Mesodermal cell (in vitro differentiated cells): ENCODE measurements around the gene PXT1.

ENCODE experiments used
- H3K27ac ChIP-seq: 2 replicates; pipeline ENCODE4 v1.7.0; 2013; ENCODE audit warnings: mild to moderate bottlenecking, low read depth, low read length, moderate library complexity; ENCODE audit not compliant: severe bottlenecking
- H3K36me3 ChIP-seq: 2 replicates; pipeline ENCODE4 v1.7.1; 2013; ENCODE audit warnings: mild to moderate bottlenecking, low read length, moderate library complexity; ENCODE audit not compliant: control insufficient read depth, insufficient read depth
- H3K4me1 ChIP-seq: one replicate; pipeline ENCODE4 v1.7.1; 2013; ENCODE audit warnings: mild to moderate bottlenecking, low read length; ENCODE audit not compliant: insufficient read depth, control insufficient read depth, poor library complexity, severe bottlenecking
- H3K4me3 ChIP-seq: 2 replicates; pipeline ENCODE4 v1.7.0; 2013; ENCODE audit warnings: low read length, control low read depth, mild to moderate bottlenecking; ENCODE audit not compliant: insufficient read depth, poor library complexity, severe bottlenecking; ENCODE audit errors: extremely low read depth
- H3K9me3 ChIP-seq: 2 replicates; pipeline ENCODE4 v1.7.1; 2013; ENCODE audit warnings: mild to moderate bottlenecking, low read length, moderate library complexity; ENCODE audit not compliant: control insufficient read depth
- whole genome bisulfite sequencing, 2 experiments: methylation state at CpG; one replicate each; pipeline ENCODE4 v1.1.5; 2013; ENCODE audit warnings: missing lambda C conversion rate in 2 of 2; ENCODE audit not compliant: insufficient coverage in 2 of 2; 5-methylcytosine and 5-hydroxymethylcytosine counted together

Gene PXT1

DNA sequence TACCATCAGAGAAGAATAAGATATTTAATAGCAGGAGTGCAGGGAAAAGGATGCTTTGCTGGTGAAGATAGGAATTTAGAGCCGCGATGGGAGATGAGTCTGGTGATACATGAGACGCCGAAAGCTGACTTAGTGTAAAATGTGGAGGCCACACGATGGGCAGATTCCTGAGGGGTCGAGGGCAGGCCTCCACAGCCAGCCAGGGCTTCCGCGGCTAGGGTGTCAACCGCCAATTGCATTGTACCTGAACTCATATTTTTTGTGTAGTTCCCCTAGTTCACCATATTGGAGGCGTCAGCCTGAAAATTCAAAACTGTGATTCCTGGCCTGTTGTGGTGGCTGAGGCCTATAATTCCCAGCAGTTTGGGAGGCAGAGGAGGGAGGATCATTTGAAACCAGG is 63.7 kb downstream of the PXT1 start:
- 90% methylated on average over 9 to 10 of the region's 10 CpGs for WGBS, 2 experiments
- peaks cover 8% of the 10 kb centered on the region for H3K4me1 ChIP-seq
- no peaks in the 10 kb centered on the region for H3K36me3 ChIP-seq
- H3K9me3 ChIP-seq: no peaks in the 10 kb centered on the region
- no peak overlapping the region for H3K4me3 ChIP-seq
- no peak overlapping the region for H3K27ac ChIP-seq

- no peaks in the 10 kb centered on the region for H3K36me3 ChIP-seq
- H3K4me1 ChIP-seq: peaks cover 4% of the 10 kb centered on the region
- H3K27ac ChIP-seq: no peak overlapping the region
- no peak overlapping the region for H3K4me3 ChIP-seq
- WGBS, 2 experiments: no CpG with 5 or more reads among the region's 4 CpGs
- no peaks in the 10 kb centered on the region for H3K9me3 ChIP-seq
Observed at GRCh38 chr6:36378243-36378920, 64.3 kb downstream of the PXT1 start.

DNA sequence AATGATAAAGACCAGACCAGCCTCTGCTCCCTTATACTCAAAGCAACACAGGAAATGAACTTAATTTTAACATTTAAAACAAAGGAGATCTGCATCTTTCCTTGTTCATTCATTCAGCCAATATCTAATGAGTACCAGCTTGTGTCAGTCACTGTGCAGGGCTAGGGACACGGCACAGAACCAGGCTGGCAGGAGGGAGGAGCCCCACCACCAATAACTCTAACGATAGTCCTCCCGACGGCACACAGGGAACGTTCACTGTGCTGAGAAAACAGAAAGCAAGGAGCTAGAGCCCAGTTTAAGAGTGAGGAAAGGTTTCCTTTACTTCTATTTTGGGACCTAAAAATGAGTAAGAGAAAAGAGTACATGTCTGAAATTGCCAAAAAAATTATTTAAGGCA is 65.1 kb downstream of the PXT1 start:
- Histone ChIP-seq H3K9me3 (no peaks in the 10 kb centered on the region), H3K27ac (no peak overlapping the region), H3K4me3 (no peak overlapping the region), H3K36me3 (no peaks in the 10 kb centered on the region), H3K4me1 (no peaks in the 10 kb centered on the region)
- 73 to 87% methylated on average over 2 to 4 of the region's 5 CpGs for WGBS, 2 experiments

DNA sequence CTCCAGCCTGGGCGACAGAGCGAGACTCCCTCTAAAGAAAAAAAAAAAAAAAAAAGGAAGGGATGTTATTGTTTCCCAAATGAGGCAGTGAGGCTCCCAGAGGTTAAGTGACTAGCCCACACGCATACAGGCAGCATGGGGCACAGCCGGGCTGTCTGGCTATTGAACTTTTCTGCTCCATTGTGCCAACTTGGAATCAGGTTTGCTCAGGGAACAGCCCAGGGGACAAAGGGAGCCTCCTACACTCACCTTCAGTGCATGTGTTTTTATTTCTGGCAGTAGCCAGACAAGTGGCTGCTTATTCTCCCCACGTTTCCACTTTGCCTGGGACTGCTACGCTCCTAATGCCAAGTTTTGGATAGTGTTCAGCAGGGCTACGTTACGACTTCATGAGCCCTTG is 65.9 kb downstream of the PXT1 start:
- H3K36me3 ChIP-seq: no peaks in the 10 kb centered on the region
- 73 to 82% methylated on average over 6 of the region's 8 CpGs for WGBS, 2 experiments
- no peaks in the 10 kb centered on the region for H3K9me3 ChIP-seq
- no peak overlapping the region for H3K4me3 ChIP-seq
- H3K4me1 ChIP-seq: no peaks in the 10 kb centered on the region
- H3K27ac ChIP-seq: no peak overlapping the region

- Histone ChIP-seq H3K4me3 (no peak overlapping the region), H3K27ac (no peak overlapping the region), H3K36me3 (no peaks in the 10 kb centered on the region), H3K9me3 (no peaks in the 10 kb centered on the region), H3K4me1 (no peaks in the 10 kb centered on the region)
- 100% methylated on average over 2 to 3 of the region's 8 CpGs for WGBS, 2 experiments
Observed at GRCh38 chr6:36376183-36376582, 66.5 kb downstream of the PXT1 start.

DNA sequence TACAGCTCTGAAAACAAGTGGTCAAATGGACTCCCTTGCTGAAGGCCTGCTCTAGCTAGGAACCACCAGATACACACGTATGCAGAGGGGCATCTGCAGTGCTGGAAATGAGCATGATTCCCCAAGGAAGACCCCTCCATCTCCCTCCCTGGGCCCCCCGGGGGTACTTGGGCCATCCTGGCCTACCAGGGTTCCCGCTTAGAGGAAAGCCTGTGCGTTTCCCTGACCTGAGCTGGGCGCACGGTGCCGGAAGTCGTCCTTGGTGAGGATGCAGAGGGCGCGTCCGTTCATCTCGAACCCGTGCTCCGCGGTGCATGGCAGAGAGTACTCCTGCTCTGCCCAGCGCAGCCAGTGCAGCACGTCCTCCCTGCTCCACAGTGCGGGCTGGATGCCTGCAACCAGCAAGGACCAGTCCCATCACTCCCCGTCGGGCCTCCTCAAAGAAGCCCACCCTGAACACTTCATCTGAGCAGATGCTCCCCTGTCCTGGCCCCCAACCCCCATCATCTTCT is 67.0 kb downstream of the PXT1 start:
- H3K9me3 ChIP-seq: no peaks in the 10 kb centered on the region
- no peaks in the 10 kb centered on the region for H3K36me3 ChIP-seq
- no peak overlapping the region for H3K4me3 ChIP-seq
- H3K27ac ChIP-seq: no peak overlapping the region
- H3K4me1 ChIP-seq: no peaks in the 10 kb centered on the region
- WGBS, 2 experiments: 92 to 96% methylated on average over 18 of the region's 20 CpGs

DNA sequence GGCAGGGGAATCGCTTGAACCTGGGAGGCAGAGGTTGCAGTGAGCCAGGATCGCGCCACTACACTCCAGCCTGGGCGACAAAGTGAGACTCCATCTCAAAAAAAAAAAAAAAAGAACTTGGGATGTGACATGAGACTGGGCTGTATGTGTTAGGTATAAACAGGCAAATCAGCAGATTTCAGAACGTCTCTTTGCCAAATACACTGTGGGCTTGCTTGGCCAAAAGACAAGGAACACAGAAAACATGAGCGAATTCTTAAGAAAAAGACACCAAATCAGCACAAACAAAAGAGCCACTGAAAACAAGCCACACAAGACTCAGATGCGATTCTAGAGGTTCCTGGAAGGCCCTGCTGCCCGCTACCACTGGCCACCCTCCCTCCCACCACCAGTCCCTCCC is 67.7 kb downstream of the PXT1 start:
- 86 to 91% methylated on average over 2 to 3 of the region's 8 CpGs for WGBS, 2 experiments
- Histone ChIP-seq H3K27ac (no peak overlapping the region), H3K4me1 (no peaks in the 10 kb centered on the region), H3K4me3 (no peak overlapping the region), H3K9me3 (no peaks in the 10 kb centered on the region), H3K36me3 (no peaks in the 10 kb centered on the region)

- H3K9me3 ChIP-seq: no peaks in the 10 kb centered on the region
- no peaks in the 10 kb centered on the region for H3K4me1 ChIP-seq
- no peak overlapping the region for H3K27ac ChIP-seq
- no peak overlapping the region for H3K4me3 ChIP-seq
- 87 to 96% methylated on average over 2 to 4 of the region's 4 CpGs for WGBS, 2 experiments
- H3K36me3 ChIP-seq: no peaks in the 10 kb centered on the region
Observed at GRCh38 chr6:36374194-36374593, 68.5 kb downstream of the PXT1 start.

GRCh38 chr6:36373368-36374019 is 69.2 kb downstream of the PXT1 start:
- Histone ChIP-seq H3K4me1 (no peaks in the 10 kb centered on the region), H3K27ac (no peak overlapping the region)
- WGBS, 2 experiments: 68 to 88% methylated on average over 8 to 14 of the region's 15 CpGs

GRCh38 chr6:36372088-36372487 is 70.6 kb downstream of the PXT1 start:
- Histone ChIP-seq H3K4me3 (no peak overlapping the region), H3K4me1 (no peaks in the 10 kb centered on the region), H3K27ac (no peak overlapping the region), H3K9me3 (no peaks in the 10 kb centered on the region), H3K36me3 (no peaks in the 10 kb centered on the region)
- 90 to 96% methylated on average over 6 of the region's 6 CpGs for WGBS, 2 experiments

More at GRCh38 chr6:36373368-36374019, 69.2 kb downstream of the PXT1 start:
- H3K36me3 ChIP-seq: no peaks in the 10 kb centered on the region
- no peak overlapping the region for H3K4me3 ChIP-seq
- H3K9me3 ChIP-seq: no peaks in the 10 kb centered on the region

GRCh38 chr6:36371211-36371610 is 71.4 kb downstream of the PXT1 start:
- H3K9me3 ChIP-seq: no peaks in the 10 kb centered on the region
- no peak overlapping the region for H3K27ac ChIP-seq
- WGBS, 2 experiments: 79 to 85% methylated on average over 9 of the region's 9 CpGs
- no peaks in the 10 kb centered on the region for H3K36me3 ChIP-seq
- H3K4me1 ChIP-seq: no peaks in the 10 kb centered on the region
- H3K4me3 ChIP-seq: no peak overlapping the region
